Type B pancreatic cell (in vitro differentiated cells): ENCODE data around the gene MAEA. TPM values are rescaled to one million over a fixed set of nuclear protein-coding genes. Genes with fewer than 3 reads are reported as not detected.

Experiments
- DNase-seq: peaks from one replicate; pipeline ENCODE4 v3.0.0; 2021; ENCODE audit warnings: mixed read lengths; ENCODE audit not compliant: unreplicated experiment; ENCODE audit errors: extremely low spot score
- H3K27ac Mint-ChIP-seq: 2 replicates; pipeline ENCODE4 v1.8.0; 2021; ENCODE audit warnings: mild to moderate bottlenecking, mixed read lengths
- H3K27me3 Mint-ChIP-seq: 2 replicates; pipeline ENCODE4 v1.8.0; 2021; ENCODE audit warnings: mixed read lengths
- H3K36me3 Mint-ChIP-seq: 2 replicates; pipeline ENCODE4 v1.8.0; 2021; ENCODE audit warnings: mixed read lengths
- H3K4me1 Mint-ChIP-seq: one replicate; pipeline ENCODE4 v1.8.0; 2021; ENCODE audit warnings: mixed read lengths; ENCODE audit not compliant: unreplicated experiment
- H3K4me3 Mint-ChIP-seq: 2 replicates; pipeline ENCODE4 v1.8.0; 2021; ENCODE audit warnings: mild to moderate bottlenecking, mixed read lengths
- H3K9me3 Mint-ChIP-seq: 2 replicates; pipeline ENCODE4 v1.8.0; 2021; ENCODE audit warnings: mixed read lengths
- CTCF ChIP-seq: fragments of 200-600 bp; sonication (generic); conservative IDR thresholded peaks from 2 replicates; pipeline ENCODE4 v1.5.0; 2021; ENCODE audit warnings: antibody characterized with exemption, mild to moderate bottlenecking
- total RNA-seq: library from RNA; stranded (reverse); gene quantifications from 2 replicates; pipeline ENCODE4 v1.2.1, GENCODE V29; 2021; ENCODE audit warnings: low replicate concordance

Gene MAEA
- total RNA-seq, 1 donor from 2014 or later: 81.5 TPM

GRCh38 chr4:1253831-1254230 is 35.9 kb upstream of the MAEA start:
- H3K27me3 Mint-ChIP-seq: no peaks in the 10 kb centered on the region
- DNase-seq: no peak
- peaks cover 25% of the 10 kb centered on the region for H3K9me3 Mint-ChIP-seq
- H3K4me1 Mint-ChIP-seq: no peaks in the 10 kb centered on the region
- H3K27ac Mint-ChIP-seq: no peak overlapping the region
- no peak for TF ChIP-seq CTCF
- peaks cover 38% of the 10 kb centered on the region for H3K36me3 Mint-ChIP-seq
- no peak overlapping the region for H3K4me3 Mint-ChIP-seq

GRCh38 chr4:1255151-1255550 is 34.5 kb upstream of the MAEA start:
- no peak overlapping the region for H3K4me3 Mint-ChIP-seq
- no peaks in the 10 kb centered on the region for H3K27me3 Mint-ChIP-seq
- H3K9me3 Mint-ChIP-seq: peaks cover 25% of the 10 kb centered on the region
- H3K4me1 Mint-ChIP-seq: no peaks in the 10 kb centered on the region
- TF ChIP-seq CTCF: no peak
- H3K27ac Mint-ChIP-seq: no peak overlapping the region
- peaks cover 36% of the 10 kb centered on the region for H3K36me3 Mint-ChIP-seq
- no peak for DNase-seq

DNA sequence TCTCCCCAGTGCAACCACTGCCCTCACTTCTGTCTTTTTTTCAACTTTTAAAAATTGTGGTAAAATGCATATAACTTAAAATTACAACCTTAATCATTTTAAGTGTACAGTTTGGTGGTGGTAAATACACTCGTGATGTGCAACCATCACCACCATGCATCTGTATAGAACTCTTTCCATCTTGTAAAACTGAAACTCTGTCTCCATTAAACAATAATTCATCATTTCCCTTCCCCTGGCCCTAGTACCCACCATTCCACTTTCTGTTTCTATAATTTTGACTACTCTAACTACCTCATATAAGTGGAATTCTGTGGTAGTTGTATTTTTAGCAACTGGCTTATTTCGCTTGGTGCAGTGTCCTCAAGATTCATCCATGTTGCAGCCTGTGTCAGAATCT is 34.0 kb upstream of the MAEA start:
- DNase-seq: no peak
- no peaks in the 10 kb centered on the region for H3K27me3 Mint-ChIP-seq
- no peak for TF ChIP-seq CTCF
- H3K9me3 Mint-ChIP-seq: peaks cover 25% of the 10 kb centered on the region
- H3K36me3 Mint-ChIP-seq: peaks cover 31% of the 10 kb centered on the region
- no peak overlapping the region for H3K4me3 Mint-ChIP-seq
- no peaks in the 10 kb centered on the region for H3K4me1 Mint-ChIP-seq
- no peak overlapping the region for H3K27ac Mint-ChIP-seq

- no peak overlapping the region for H3K4me3 Mint-ChIP-seq
- no peaks in the 10 kb centered on the region for H3K4me1 Mint-ChIP-seq
- DNase-seq: no peak
- H3K9me3 Mint-ChIP-seq: peaks cover 25% of the 10 kb centered on the region
- TF ChIP-seq CTCF: peak; percentile 49
- no peaks in the 10 kb centered on the region for H3K27me3 Mint-ChIP-seq
- no peak overlapping the region for H3K27ac Mint-ChIP-seq
- H3K36me3 Mint-ChIP-seq: peaks cover 17% of the 10 kb centered on the region
Measured at GRCh38 chr4:1258457-1258856, 31.2 kb upstream of the MAEA start.

DNA sequence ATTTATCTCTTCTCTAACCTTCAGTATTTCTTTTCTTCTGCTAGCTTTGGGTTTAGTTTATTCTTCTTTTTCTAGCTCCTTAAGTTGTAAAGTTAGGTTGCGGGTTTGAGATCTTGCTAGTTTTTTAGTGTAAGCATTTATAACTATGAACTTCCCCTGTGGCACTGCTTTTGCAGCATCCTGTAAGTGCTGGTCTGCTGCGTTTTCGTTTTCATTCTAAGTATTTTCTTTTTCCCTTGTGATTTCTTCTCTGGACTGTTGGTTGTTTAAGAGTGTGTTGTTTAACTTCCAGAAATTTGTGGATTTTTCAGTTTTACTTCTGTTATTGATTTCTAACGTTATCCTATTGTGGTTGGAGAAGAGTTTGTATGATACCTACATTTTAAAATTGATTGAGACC is 29.7 kb upstream of the MAEA start:
- Mint-ChIP-seq H3K27me3 (no peaks in the 10 kb centered on the region), H3K4me1 (no peaks in the 10 kb centered on the region), H3K4me3 (no peak overlapping the region), H3K9me3 (peaks cover 14% of the 10 kb centered on the region), H3K27ac (no peak overlapping the region), H3K36me3 (peaks cover 9% of the 10 kb centered on the region)
- TF ChIP-seq CTCF: no peak
- DNase-seq: no peak
